Ishikawa (cell line): ENCODE data around the gene SORBS2.

ENCODE experiments used
- CEBPB ChIP-seq: IDR thresholded peaks from 2 replicates; pipeline ENCODE4 v1.6.1; 2012
- CREB1 ChIP-seq: IDR thresholded peaks from 2 replicates; pipeline ENCODE4 v1.6.1; 2012; ENCODE audit warnings: low read depth
- EGR1 ChIP-seq: IDR thresholded peaks from 2 replicates; pipeline ENCODE4 v1.6.1; 2012
- EP300 ChIP-seq: IDR thresholded peaks from 2 replicates; pipeline ENCODE4 v1.6.1; 2012; ENCODE audit warnings: borderline replicate concordance
- FOXM1 ChIP-seq: IDR thresholded peaks from 2 replicates; pipeline ENCODE4 v1.6.1; 2012; ENCODE audit warnings: low read depth, borderline replicate concordance
- NFIC ChIP-seq: IDR thresholded peaks from 2 replicates; pipeline ENCODE4 v1.6.1; 2012
- RAD21 ChIP-seq: IDR thresholded peaks from 2 replicates; pipeline ENCODE4 v1.6.1; 2012; ENCODE audit warnings: low read depth
- TAF1 ChIP-seq: IDR thresholded peaks from 2 replicates; pipeline ENCODE4 v1.6.1; 2012; ENCODE audit warnings: low read depth, mild to moderate bottlenecking
- TCF12 ChIP-seq: IDR thresholded peaks from 2 replicates; pipeline ENCODE4 v1.6.1; 2012; ENCODE audit warnings: low read depth
- TEAD4 ChIP-seq: IDR thresholded peaks from 2 replicates; pipeline ENCODE4 v1.6.1; 2012
- YY1 ChIP-seq: IDR thresholded peaks from 2 replicates; pipeline ENCODE4 v1.6.1; 2012; ENCODE audit warnings: low read depth
- ZBTB7A ChIP-seq: IDR thresholded peaks from 2 replicates; pipeline ENCODE4 v1.6.1; 2012; ENCODE audit warnings: low read depth
- TF ChIP-seq, protein P1 (sequence below): IDR thresholded peaks from 2 replicates; pipeline ENCODE4 v1.6.1; 2012
- TF ChIP-seq, protein P2 (sequence below): IDR thresholded peaks from 2 replicates; pipeline ENCODE4 v1.6.1; 2012
- TF ChIP-seq, protein P3 (sequence below): IDR thresholded peaks from 2 replicates; pipeline ENCODE4 v1.6.1; 2012; ENCODE audit warnings: low read depth, mild to moderate bottlenecking

SORBS2 gene

DNA sequence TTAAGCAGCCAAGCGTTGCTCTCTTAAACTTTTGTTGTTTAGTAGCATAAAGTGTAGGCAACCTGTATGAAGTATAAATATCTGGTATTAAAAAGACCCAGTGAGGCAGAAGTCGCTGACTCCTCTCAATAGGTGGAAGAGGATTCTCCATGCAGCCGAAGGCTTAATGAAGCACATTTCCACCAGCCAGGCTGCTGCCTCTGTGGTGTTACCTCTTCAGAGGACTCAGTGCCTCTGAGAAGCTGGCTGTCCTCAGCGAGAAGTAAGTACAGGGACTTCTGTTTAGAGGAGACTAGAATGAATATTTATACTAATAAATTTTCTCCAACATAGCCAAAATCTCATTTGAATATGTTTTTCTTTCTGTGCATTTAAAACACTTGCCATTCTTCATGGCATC, 6.0 kb downstream of the SORBS2 start:
- TF ChIP-seq, protein P1, sequence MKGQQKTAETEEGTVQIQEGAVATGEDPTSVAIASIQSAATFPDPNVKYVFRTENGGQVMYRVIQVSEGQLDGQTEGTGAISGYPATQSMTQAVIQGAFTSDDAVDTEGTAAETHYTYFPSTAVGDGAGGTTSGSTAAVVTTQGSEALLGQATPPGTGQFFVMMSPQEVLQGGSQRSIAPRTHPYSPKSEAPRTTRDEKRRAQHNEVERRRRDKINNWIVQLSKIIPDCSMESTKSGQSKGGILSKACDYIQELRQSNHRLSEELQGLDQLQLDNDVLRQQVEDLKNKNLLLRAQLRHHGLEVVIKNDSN: no peak
- no peak for TF ChIP-seq TAF1
- TF ChIP-seq NFIC: no peak
- TF ChIP-seq TEAD4: no peak
- no peak for TF ChIP-seq TCF12
- TF ChIP-seq RAD21: no peak
- no peak for TF ChIP-seq EP300
- TF ChIP-seq, protein P2, sequence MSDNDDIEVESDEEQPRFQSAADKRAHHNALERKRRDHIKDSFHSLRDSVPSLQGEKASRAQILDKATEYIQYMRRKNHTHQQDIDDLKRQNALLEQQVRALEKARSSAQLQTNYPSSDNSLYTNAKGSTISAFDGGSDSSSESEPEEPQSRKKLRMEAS: no peak
- no peak for TF ChIP-seq YY1
- no peak for TF ChIP-seq EGR1
- TF ChIP-seq, protein P3, sequence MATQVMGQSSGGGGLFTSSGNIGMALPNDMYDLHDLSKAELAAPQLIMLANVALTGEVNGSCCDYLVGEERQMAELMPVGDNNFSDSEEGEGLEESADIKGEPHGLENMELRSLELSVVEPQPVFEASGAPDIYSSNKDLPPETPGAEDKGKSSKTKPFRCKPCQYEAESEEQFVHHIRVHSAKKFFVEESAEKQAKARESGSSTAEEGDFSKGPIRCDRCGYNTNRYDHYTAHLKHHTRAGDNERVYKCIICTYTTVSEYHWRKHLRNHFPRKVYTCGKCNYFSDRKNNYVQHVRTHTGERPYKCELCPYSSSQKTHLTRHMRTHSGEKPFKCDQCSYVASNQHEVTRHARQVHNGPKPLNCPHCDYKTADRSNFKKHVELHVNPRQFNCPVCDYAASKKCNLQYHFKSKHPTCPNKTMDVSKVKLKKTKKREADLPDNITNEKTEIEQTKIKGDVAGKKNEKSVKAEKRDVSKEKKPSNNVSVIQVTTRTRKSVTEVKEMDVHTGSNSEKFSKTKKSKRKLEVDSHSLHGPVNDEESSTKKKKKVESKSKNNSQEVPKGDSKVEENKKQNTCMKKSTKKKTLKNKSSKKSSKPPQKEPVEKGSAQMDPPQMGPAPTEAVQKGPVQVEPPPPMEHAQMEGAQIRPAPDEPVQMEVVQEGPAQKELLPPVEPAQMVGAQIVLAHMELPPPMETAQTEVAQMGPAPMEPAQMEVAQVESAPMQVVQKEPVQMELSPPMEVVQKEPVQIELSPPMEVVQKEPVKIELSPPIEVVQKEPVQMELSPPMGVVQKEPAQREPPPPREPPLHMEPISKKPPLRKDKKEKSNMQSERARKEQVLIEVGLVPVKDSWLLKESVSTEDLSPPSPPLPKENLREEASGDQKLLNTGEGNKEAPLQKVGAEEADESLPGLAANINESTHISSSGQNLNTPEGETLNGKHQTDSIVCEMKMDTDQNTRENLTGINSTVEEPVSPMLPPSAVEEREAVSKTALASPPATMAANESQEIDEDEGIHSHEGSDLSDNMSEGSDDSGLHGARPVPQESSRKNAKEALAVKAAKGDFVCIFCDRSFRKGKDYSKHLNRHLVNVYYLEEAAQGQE: no peak

DNA sequence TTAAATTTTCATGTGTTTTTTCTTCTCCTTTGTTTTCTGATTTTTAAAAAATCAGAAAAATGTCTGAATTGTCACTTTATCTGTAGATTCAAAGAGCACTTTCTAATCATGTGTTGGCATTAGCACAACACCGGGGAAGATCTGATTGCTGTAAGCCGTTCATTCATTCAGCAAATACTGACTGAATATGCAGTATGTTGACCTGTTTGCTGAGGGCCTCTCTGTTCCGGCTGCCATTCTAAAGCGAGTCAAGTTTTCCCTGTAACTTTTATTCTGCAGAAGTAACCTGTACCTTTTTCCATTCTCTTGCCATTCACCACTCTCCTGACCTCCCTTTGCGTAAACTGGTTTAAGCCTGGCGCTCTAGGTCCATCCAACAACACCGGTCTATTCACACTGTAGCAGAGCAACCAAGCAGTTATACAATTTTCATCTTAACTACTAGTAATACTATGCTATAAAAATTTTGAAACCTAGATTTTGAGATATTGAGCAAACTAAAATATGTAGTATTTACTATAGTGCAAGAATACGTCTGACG, 6.7 kb downstream of the SORBS2 start:
- no peak for TF ChIP-seq TAF1
- TF ChIP-seq TEAD4: no peak
- TF ChIP-seq TCF12: no peak

DNA sequence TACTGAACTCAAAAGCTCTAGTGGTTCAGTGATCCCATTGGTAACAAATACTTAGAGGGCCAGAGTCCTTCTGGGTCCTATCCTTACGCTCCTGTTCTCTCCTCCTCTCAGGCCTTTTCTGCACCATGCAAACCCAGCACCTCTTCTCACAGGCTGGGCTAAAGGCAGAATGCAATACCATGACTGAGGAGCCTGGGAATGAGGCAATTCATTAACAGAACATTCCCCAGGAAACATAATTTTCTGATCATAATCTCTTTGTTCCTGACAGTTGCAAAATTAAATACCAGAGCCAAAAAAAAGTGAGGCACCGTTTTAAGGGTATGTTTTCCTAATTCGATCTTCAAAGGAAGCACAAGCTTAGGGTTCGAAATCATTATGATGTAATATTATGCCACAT, 9.0 kb downstream of the SORBS2 start:
- TF ChIP-seq YY1: no peak
- no peak for TF ChIP-seq NFIC
- TF ChIP-seq ZBTB7A: no peak
- TF ChIP-seq TCF12: no peak
- TF ChIP-seq EP300: no peak
- no peak for TF ChIP-seq CREB1
- no peak for TF ChIP-seq RAD21
- TF ChIP-seq, protein P1: no peak
- TF ChIP-seq EGR1: no peak
- no peak for TF ChIP-seq CEBPB
- TF ChIP-seq FOXM1: no peak
- TF ChIP-seq TEAD4: no peak
- TF ChIP-seq, protein P2: no peak
- TF ChIP-seq, protein P3: no peak
- TF ChIP-seq TAF1: no peak

DNA sequence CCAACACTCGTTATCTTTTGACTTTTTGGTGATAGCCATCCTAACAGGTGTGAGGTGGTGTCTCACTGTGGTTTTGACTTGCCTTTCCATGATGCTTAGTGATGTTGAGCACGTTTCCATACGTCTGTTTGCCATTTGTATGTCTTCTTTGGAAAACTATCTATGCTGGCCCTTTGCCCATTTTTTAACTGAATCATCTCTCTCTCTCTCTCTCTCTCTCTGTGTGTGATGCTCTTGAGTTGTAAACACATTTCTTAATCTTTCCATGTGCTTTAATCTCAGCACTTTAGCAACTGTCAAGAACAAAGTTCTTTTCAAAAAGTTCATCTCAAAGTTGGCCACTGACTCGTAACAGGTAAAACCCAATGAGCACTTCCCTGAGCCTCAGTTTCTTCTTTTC, 10.5 kb downstream of the SORBS2 start:
- no peak for TF ChIP-seq CREB1
- no peak for TF ChIP-seq TCF12
- TF ChIP-seq, protein P2: no peak
- no peak for TF ChIP-seq RAD21
- no peak for TF ChIP-seq EGR1
- TF ChIP-seq, protein P1: no peak

DNA sequence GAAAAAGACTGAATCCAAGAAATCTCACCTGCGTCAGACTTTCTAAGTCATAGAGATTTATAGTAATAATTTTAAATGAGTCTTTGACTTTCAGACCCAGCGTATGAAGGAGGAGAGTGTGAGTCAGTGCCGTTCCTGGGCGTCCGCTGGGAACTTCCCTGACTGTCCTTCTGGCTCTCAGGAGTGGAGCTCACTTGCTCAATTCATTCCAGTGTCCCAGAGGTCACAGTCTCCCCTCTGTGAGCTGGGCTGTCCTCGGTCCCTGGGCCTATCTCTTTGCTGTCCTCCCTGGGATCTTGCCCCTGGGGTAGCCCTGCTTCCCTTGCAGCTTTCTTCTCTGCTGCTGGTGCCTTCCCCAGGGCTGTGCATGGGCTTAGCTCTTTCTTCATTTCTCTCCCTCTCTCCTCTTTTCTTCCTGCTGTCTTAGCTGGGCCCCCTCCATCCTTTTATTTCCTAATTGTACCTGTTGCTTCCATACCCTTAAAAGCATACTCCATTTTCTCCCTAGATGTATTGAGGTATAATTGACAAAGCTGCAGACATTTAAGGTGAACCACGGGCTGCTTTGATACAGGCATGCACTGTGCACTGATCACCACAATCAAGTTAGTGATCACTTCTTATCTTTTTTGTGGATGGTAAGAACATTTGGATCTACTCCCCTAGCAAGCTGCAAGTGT, 11.6 kb downstream of the SORBS2 start:
- no peak for TF ChIP-seq TEAD4
- no peak for TF ChIP-seq CEBPB
- TF ChIP-seq NFIC: no peak
- TF ChIP-seq, protein P2: no peak
- no peak for TF ChIP-seq TAF1
- TF ChIP-seq ZBTB7A: no peak
- TF ChIP-seq YY1: no peak
- no peak for TF ChIP-seq RAD21
- no peak for TF ChIP-seq EGR1
- TF ChIP-seq, protein P3: no peak
- TF ChIP-seq CREB1: no peak
- no peak for TF ChIP-seq TCF12
- no peak for TF ChIP-seq EP300
- TF ChIP-seq, protein P1: no peak
- no peak for TF ChIP-seq FOXM1
